Panc1 (cell line): ENCODE measurements around the gene MICAL2. TPM values are rescaled to one million over a fixed set of nuclear protein-coding genes. Genes with fewer than 3 reads are reported as not detected.

Experiments
- ATAC-seq: fragments of 200-7000 bp; cut with Tn5 transposase; 2 replicates; pipeline ENCODE4 v1.9.1; 2020; ENCODE audit warnings: mild to moderate bottlenecking, moderate library complexity
- BruUV-seq: library from RNA; stranded (reverse); fragments of 400-500 nt; replicated peaks from 2 replicates; lab custom pipeline; 2021; lab: Mats Ljungman, UMichigan
- CTCF ChIA-PET: fragments of 300-600 bp; sonication (Branson Sonifier 250); formaldehyde crosslinking; loops from one replicate; lab custom pipeline; 2022; ENCODE audit warnings: antibody characterized with exemption; lab: Charles Lee
- POLR2A ChIA-PET: fragments of 300-600 bp; sonication (Branson Sonifier 250); formaldehyde crosslinking; loops from one replicate; lab custom pipeline; 2022; ENCODE audit warnings: antibody characterized with exemption; lab: Charles Lee
- DNase-seq: peaks from one replicate; pipeline ENCODE4 v3.0.0-alpha.2; 2010; ENCODE audit warnings: low read depth, low spot score
- H3K27ac ChIP-seq: 2 replicates; pipeline ENCODE4 v1.5.1; 2011; ENCODE audit warnings: mild to moderate bottlenecking, low read length, inconsistent platforms
- H3K27me3 ChIP-seq: fragments of 200-500 bp; sonication (Bioruptor generic); 2 replicates; pipeline ENCODE4 v1.6.0; 2014; ENCODE audit warnings: low read length, inconsistent platforms; ENCODE audit not compliant: control insufficient read depth, insufficient read depth
- H3K36me3 ChIP-seq: fragments of 200-500 bp; sonication (Bioruptor generic); 2 replicates; pipeline ENCODE4 v1.5.1; 2014; ENCODE audit warnings: inconsistent platforms, mild to moderate bottlenecking, low read length, moderate library complexity; ENCODE audit not compliant: control insufficient read depth, insufficient read depth
- H3K4me1 ChIP-seq: 2 replicates; pipeline ENCODE4 v1.5.1; 2011; ENCODE audit warnings: inconsistent platforms, mild to moderate bottlenecking, low read length, moderate library complexity; ENCODE audit not compliant: control insufficient read depth, insufficient read depth
- H3K4me3 ChIP-seq, 2 experiments: 2 replicates each; pipeline ENCODE4 v1.5.1; 2011 to 2012; ENCODE audit warnings: low read depth in 2 of 2, low read length in 2 of 2, mild to moderate bottlenecking in 2 of 2, inconsistent platforms in 1 of 2, moderate library complexity in 1 of 2
- H3K9me3 ChIP-seq: fragments of 200-500 bp; sonication (Bioruptor generic); 2 replicates; pipeline ENCODE4 v1.5.1; 2014; ENCODE audit warnings: low read depth, mild to moderate bottlenecking, inconsistent platforms, low read length, moderate library complexity; ENCODE audit not compliant: control insufficient read depth, insufficient read depth
- POLR2AphosphoS5 ChIP-seq: IDR thresholded peaks from 2 replicates; pipeline ENCODE4 v1.6.1; 2012; ENCODE audit warnings: mild to moderate bottlenecking, low read depth, low read length, moderate library complexity
- SIN3A ChIP-seq: IDR thresholded peaks from 2 replicates; pipeline ENCODE4 v1.6.1; 2012; ENCODE audit warnings: low read depth, mild to moderate bottlenecking, low read length, moderate library complexity, borderline replicate concordance; ENCODE audit not compliant: insufficient read depth
- TCF7L2 ChIP-seq: IDR thresholded peaks from 2 replicates; pipeline ENCODE4 v1.6.1; 2011; ENCODE audit warnings: mild to moderate bottlenecking, low read depth, low read length, inconsistent platforms
- in situ Hi-C: cut with HindIII; loops from 2 replicates; pipeline ENCODE4 v1.10.0; 2016; ENCODE audit warnings: low sequenced_read_pairs, low pct_unique_long_range_greater_than_20kb
- intact Hi-C: fragments of 100-400 bp; cut with micrococcal nuclease; formaldehyde crosslinking; loops from one replicate; pipeline ENCODE4 v1.10.0; 2022; ENCODE audit not compliant: unreplicated experiment
- total RNA-seq: library from RNA; stranded (reverse); gene quantifications from one replicate; pipeline ENCODE4 v1.2.1, GENCODE V29; 2021; ENCODE audit not compliant: unreplicated experiment
- TF ChIP-seq, protein P1 (sequence below), 2 experiments: IDR thresholded peaks; 2 replicates each; pipeline ENCODE4 v1.6.1; 2011 to 2012; ENCODE audit warnings: low read depth in 2 of 2, control low read depth in 1 of 2, low read length in 1 of 2, mild to moderate bottlenecking in 1 of 2, moderate library complexity in 1 of 2; ENCODE audit not compliant: insufficient read depth in 1 of 2
- TF ChIP-seq, protein P2 (sequence below): fragments of 450-650 bp; IDR thresholded peaks from 2 replicates; pipeline ENCODE4 v1.5.1; 2017; ENCODE audit warnings: mild to moderate bottlenecking

MICAL2 gene
- total RNA-seq, 1 experiment from 2014 or later = 199 TPM

DNA sequence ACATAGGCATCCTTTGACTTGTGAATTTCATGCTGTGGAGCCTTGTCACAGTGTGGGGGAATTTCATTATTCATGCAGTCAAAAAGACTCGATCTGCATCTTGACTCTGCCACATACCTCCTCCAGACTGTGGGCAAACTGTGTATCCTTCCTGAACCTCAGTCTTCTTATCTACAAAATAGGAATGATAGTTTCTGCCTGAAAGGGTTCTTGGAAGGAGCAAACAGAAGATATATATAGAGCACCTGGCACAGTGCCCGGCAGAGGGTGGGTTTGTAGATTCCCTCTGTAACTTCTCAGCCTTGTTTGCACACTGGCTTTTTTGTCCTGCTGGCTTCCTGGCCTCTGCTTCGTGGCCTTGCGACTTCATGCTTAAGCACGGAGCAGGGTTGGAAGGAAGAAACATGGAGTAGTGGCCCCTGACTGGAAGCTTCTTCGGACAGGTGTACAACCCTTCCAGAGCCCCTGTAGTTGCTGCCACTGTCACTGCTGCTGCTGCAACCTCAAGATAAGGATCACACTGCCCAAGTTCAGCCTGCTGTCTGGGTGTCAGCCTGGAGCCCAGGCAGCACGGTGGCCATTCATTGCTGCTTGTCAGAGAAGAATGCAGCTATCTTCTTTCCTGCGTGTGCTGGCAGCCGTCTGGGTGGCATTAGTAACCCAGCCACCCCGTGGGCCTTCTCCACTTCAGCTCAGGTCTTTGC is 106.4 kb downstream of the MICAL2 start:
- ATAC-seq = no peak
- ChIA-PET CTCF (no interaction called here), POLR2A (no interaction called here)
- Histone ChIP-seq H3K36me3 (peaks cover 5% of the 10 kb centered on the region), H3K27ac (no peak overlapping the region), H3K4me1 (no peaks in the 10 kb centered on the region), H3K9me3 (no peaks in the 10 kb centered on the region), H3K4me3 (no peak overlapping the region), H3K27me3 (no peaks in the 10 kb centered on the region)
- TF ChIP-seq, protein P1, sequence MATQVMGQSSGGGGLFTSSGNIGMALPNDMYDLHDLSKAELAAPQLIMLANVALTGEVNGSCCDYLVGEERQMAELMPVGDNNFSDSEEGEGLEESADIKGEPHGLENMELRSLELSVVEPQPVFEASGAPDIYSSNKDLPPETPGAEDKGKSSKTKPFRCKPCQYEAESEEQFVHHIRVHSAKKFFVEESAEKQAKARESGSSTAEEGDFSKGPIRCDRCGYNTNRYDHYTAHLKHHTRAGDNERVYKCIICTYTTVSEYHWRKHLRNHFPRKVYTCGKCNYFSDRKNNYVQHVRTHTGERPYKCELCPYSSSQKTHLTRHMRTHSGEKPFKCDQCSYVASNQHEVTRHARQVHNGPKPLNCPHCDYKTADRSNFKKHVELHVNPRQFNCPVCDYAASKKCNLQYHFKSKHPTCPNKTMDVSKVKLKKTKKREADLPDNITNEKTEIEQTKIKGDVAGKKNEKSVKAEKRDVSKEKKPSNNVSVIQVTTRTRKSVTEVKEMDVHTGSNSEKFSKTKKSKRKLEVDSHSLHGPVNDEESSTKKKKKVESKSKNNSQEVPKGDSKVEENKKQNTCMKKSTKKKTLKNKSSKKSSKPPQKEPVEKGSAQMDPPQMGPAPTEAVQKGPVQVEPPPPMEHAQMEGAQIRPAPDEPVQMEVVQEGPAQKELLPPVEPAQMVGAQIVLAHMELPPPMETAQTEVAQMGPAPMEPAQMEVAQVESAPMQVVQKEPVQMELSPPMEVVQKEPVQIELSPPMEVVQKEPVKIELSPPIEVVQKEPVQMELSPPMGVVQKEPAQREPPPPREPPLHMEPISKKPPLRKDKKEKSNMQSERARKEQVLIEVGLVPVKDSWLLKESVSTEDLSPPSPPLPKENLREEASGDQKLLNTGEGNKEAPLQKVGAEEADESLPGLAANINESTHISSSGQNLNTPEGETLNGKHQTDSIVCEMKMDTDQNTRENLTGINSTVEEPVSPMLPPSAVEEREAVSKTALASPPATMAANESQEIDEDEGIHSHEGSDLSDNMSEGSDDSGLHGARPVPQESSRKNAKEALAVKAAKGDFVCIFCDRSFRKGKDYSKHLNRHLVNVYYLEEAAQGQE (IDR thresholded peaks at IDR 0.05; ENCODE audit: insufficient read depth in 1 of 2, low read depth in 2 of 2, low read length in 1 of 2) = no peak
- TF ChIP-seq TCF7L2 (no peak), POLR2AphosphoS5 (no peak), SIN3A (no peak)
- TF ChIP-seq, protein P2, sequence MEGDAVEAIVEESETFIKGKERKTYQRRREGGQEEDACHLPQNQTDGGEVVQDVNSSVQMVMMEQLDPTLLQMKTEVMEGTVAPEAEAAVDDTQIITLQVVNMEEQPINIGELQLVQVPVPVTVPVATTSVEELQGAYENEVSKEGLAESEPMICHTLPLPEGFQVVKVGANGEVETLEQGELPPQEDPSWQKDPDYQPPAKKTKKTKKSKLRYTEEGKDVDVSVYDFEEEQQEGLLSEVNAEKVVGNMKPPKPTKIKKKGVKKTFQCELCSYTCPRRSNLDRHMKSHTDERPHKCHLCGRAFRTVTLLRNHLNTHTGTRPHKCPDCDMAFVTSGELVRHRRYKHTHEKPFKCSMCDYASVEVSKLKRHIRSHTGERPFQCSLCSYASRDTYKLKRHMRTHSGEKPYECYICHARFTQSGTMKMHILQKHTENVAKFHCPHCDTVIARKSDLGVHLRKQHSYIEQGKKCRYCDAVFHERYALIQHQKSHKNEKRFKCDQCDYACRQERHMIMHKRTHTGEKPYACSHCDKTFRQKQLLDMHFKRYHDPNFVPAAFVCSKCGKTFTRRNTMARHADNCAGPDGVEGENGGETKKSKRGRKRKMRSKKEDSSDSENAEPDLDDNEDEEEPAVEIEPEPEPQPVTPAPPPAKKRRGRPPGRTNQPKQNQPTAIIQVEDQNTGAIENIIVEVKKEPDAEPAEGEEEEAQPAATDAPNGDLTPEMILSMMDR = no peak
- intact Hi-C loops (no loop called here), in situ Hi-C loops (no loop called here)
- BruUV-seq = no TSS peak
- no peak for DNase-seq

DNA sequence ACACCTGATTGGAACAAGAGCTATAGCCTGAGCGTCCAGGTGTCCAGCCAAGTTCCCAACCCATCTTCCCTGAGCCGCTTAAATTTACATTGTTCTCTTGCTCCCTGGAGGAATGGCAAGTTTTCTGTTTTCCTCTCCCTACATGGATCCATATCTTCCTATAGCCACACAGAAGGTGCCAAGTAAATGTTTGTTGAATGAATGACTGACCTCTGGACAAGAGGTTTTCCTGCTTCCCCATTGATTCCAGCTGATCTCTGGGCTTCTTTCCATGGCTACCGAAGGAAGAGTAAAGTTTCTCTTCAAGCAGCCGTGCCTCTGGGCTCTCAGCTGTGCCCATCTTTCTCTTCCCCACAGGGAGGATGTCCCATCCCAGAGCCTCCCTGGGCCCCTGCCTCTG is 107.5 kb downstream of the MICAL2 start:
- H3K4me1 ChIP-seq = no peaks in the 10 kb centered on the region
- H3K9me3 ChIP-seq = no peaks in the 10 kb centered on the region
- in situ Hi-C loops = no loop called here
- no peak overlapping the region for H3K4me3 ChIP-seq
- H3K36me3 ChIP-seq = peaks cover 7% of the 10 kb centered on the region
- ChIA-PET CTCF (no interaction called here), POLR2A (no interaction called here)
- BruUV-seq = no TSS peak
- no peak overlapping the region for H3K27ac ChIP-seq
- intact Hi-C loops = no loop called here
- DNase-seq = no peak
- no peak for TF ChIP-seq TCF7L2
- no peak for TF ChIP-seq SIN3A
- TF ChIP-seq, protein P2 = no peak
- TF ChIP-seq POLR2AphosphoS5 = no peak
- TF ChIP-seq, protein P1 (IDR thresholded peaks at IDR 0.05; ENCODE audit: insufficient read depth in 1 of 2, low read depth in 2 of 2, low read length in 1 of 2) = no peak
- H3K27me3 ChIP-seq = no peaks in the 10 kb centered on the region
- ATAC-seq = no peak
